ENCODE data around the gene RNF157. TPM values are rescaled to one million over a fixed set of nuclear protein-coding genes. Genes with fewer than 3 reads are reported as not detected.
A peak's percentile ranks its signal among the peaks of the same experiment; 100 is the strongest.

Gene RNF157
- total and polyA plus RNA-seq, 10 of the 15 experiments (the other 5 are each of a cell fraction or from before 2014, with no cell fraction given) = 1.4 to 15.9 (median 9.6) TPM

DNA sequence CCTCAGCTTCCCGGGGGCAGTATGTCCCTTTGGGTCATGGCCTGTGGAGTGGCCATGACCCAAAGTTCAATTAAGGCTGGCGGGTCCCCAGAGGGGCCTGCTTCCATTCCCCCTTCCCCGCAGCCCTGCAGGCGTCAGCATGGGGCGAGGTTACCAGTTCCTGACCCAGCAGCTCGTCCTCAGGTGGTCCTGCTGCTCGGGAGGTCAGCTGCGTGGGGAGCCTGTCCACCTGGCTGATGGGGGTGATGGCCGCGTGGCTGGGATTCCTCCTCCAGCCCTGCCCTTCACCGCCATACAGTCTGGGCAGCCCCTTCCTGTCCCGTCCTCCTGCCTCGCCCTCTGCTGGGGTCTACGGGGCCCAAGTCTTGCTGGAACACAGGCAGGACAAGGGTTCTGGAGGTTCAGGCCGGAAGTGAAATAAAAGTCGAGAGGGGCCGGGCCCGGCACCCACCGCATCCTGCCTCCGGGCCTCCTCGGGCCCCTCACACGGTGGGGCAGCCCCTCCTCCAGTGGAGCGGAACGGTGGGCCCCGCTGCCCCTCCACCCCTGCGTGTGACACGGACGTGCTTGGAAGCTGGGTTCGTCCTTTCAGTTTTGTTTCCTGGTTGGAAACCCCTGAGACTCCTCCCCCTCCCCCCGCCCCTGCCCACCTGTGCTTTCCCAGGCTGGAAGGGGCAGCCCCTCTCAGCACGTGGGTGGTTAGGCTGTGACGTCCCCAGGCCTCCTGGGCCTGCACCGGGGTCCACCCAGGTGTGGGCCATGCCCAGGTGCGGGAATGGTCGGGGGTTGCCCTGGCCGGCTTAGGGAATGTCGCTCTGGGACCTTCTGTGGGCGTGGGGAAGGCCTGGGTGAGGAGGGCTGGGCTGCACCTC, 31.6 kb upstream of the RNF157 start (continued):
- TF ChIP-seq, protein P1, sequence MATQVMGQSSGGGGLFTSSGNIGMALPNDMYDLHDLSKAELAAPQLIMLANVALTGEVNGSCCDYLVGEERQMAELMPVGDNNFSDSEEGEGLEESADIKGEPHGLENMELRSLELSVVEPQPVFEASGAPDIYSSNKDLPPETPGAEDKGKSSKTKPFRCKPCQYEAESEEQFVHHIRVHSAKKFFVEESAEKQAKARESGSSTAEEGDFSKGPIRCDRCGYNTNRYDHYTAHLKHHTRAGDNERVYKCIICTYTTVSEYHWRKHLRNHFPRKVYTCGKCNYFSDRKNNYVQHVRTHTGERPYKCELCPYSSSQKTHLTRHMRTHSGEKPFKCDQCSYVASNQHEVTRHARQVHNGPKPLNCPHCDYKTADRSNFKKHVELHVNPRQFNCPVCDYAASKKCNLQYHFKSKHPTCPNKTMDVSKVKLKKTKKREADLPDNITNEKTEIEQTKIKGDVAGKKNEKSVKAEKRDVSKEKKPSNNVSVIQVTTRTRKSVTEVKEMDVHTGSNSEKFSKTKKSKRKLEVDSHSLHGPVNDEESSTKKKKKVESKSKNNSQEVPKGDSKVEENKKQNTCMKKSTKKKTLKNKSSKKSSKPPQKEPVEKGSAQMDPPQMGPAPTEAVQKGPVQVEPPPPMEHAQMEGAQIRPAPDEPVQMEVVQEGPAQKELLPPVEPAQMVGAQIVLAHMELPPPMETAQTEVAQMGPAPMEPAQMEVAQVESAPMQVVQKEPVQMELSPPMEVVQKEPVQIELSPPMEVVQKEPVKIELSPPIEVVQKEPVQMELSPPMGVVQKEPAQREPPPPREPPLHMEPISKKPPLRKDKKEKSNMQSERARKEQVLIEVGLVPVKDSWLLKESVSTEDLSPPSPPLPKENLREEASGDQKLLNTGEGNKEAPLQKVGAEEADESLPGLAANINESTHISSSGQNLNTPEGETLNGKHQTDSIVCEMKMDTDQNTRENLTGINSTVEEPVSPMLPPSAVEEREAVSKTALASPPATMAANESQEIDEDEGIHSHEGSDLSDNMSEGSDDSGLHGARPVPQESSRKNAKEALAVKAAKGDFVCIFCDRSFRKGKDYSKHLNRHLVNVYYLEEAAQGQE (IDR thresholded peaks at IDR 0.05; ENCODE audit: low read depth, low read length) = no peak
- TF ChIP-seq RB1 (IDR thresholded peaks at IDR 0.05; ENCODE audit: borderline replicate concordance) (peak; percentile 43; the same call in 1 of the 2 replicates), CHD1 (IDR thresholded peaks at IDR 0.05; ENCODE audit: low read depth, low read length) (0 out of 2 replicates have a peak, but pooled peaks have one; percentile 8), BACH1 (IDR thresholded peaks at IDR 0.05; ENCODE audit: borderline replicate concordance) (peak; percentile 94), ASH2L (IDR thresholded peaks at IDR 0.05; ENCODE audit: borderline replicate concordance, low read depth) (no peak), POLR2AphosphoS5 (IDR thresholded peaks at IDR 0.05; ENCODE audit: low read length) (peak; percentile 92), BRCA1 (IDR thresholded peaks at IDR 0.05; ENCODE audit: low read depth, low read length) (no peak; the same call in 1 of the 2 replicates), SP1 (IDR thresholded peaks at IDR 0.05; ENCODE audit: low read depth, low read length) (peak; percentile 89), ATF7 (IDR thresholded peaks at IDR 0.05; ENCODE audit: low read depth) (no peak), IKZF1 (conservative IDR thresholded peaks at IDR 0.05) (peak; percentile 91), TAF1 (IDR thresholded peaks at IDR 0.05; ENCODE audit: borderline replicate concordance, low read depth, low read length) (peak; percentile 91), CHD4 (IDR thresholded peaks at IDR 0.05) (no peak), MEF2A (IDR thresholded peaks at IDR 0.05; ENCODE audit: insufficient read depth, low read depth, low read length) (peak; percentile 83), MEF2B (IDR thresholded peaks at IDR 0.05; ENCODE audit: partially characterized antibody, poor library complexity, severe bottlenecking) (peak; percentile 65), YY1 (IDR thresholded peaks at IDR 0.05; ENCODE audit: low read depth, low read length) (peak; percentile 8; the same call in 1 of the 2 replicates), NBN (IDR thresholded peaks at IDR 0.05) (peak; percentile 83), NR2F1 (conservative IDR thresholded peaks at IDR 0.05) (peak; percentile 58)
- TF ChIP-seq, protein P2, sequence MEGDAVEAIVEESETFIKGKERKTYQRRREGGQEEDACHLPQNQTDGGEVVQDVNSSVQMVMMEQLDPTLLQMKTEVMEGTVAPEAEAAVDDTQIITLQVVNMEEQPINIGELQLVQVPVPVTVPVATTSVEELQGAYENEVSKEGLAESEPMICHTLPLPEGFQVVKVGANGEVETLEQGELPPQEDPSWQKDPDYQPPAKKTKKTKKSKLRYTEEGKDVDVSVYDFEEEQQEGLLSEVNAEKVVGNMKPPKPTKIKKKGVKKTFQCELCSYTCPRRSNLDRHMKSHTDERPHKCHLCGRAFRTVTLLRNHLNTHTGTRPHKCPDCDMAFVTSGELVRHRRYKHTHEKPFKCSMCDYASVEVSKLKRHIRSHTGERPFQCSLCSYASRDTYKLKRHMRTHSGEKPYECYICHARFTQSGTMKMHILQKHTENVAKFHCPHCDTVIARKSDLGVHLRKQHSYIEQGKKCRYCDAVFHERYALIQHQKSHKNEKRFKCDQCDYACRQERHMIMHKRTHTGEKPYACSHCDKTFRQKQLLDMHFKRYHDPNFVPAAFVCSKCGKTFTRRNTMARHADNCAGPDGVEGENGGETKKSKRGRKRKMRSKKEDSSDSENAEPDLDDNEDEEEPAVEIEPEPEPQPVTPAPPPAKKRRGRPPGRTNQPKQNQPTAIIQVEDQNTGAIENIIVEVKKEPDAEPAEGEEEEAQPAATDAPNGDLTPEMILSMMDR (IDR thresholded peaks at IDR 0.05 in 2 of 3, conservative IDR thresholded peaks at IDR 0.05 in 1 of 3; ENCODE audit: control insufficient read depth in 2 of 3, extremely low read depth in 1 of 3, insufficient read depth in 1 of 3, low read depth in 3 of 3, low read length in 3 of 3) = peak in 1 of 3 experiments; percentile 12; a peak in 1 of 6 replicates
- TF ChIP-seq, protein P3, sequence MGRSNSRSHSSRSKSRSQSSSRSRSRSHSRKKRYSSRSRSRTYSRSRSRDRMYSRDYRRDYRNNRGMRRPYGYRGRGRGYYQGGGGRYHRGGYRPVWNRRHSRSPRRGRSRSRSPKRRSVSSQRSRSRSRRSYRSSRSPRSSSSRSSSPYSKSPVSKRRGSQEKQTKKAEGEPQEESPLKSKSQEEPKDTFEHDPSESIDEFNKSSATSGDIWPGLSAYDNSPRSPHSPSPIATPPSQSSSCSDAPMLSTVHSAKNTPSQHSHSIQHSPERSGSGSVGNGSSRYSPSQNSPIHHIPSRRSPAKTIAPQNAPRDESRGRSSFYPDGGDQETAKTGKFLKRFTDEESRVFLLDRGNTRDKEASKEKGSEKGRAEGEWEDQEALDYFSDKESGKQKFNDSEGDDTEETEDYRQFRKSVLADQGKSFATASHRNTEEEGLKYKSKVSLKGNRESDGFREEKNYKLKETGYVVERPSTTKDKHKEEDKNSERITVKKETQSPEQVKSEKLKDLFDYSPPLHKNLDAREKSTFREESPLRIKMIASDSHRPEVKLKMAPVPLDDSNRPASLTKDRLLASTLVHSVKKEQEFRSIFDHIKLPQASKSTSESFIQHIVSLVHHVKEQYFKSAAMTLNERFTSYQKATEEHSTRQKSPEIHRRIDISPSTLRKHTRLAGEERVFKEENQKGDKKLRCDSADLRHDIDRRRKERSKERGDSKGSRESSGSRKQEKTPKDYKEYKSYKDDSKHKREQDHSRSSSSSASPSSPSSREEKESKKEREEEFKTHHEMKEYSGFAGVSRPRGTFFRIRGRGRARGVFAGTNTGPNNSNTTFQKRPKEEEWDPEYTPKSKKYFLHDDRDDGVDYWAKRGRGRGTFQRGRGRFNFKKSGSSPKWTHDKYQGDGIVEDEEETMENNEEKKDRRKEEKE (IDR thresholded peaks at IDR 0.05) = no peak; the same call in 1 of the 2 replicates

All from GM12878 (cell line).